Common myeloid progenitor, CD34-positive (primary cell): ENCODE data around the gene INTS15.

Experiments
- CTCF ChIA-PET: fragments of 350-600 bp; sonication (Branson Sonifier 250); formaldehyde crosslinking; loops from one replicate; lab custom pipeline; 2021; ENCODE audit warnings: antibody characterized with exemption; lab: Charles Lee
- POLR2A ChIA-PET: fragments of 350-600 bp; sonication (Branson Sonifier 250); formaldehyde crosslinking; loops from one replicate; lab custom pipeline; 2021; ENCODE audit warnings: antibody characterized with exemption; lab: Charles Lee
- DNase-seq, 3 donors: peaks; one replicate each; pipeline versions ENCODE4 v3.0.0 to v3.0.0-alpha.2; 2013
- H3K27ac ChIP-seq, 2 experiments: 1 replicate in 1 of 2; 2 replicates in 1 of 2; pipeline ENCODE4 v1.7.0; 2013; ENCODE audit warnings: inconsistent platforms in 2 of 2, low read length in 2 of 2, mild to moderate bottlenecking in 2 of 2, low read depth in 1 of 2, moderate library complexity in 1 of 2; ENCODE audit not compliant: severe bottlenecking in 2 of 2, insufficient read depth in 1 of 2, poor library complexity in 1 of 2
- H3K27me3 ChIP-seq, 5 experiments: replicated peaks in 2 of 5; 1 replicate in 3 of 5; 2 replicates in 2 of 5; pipeline versions ENCODE4 v1.6.1 to v1.7.0; 2013; ENCODE audit warnings: low read length in 4 of 5, mild to moderate bottlenecking in 2 of 5, moderate library complexity in 2 of 5, inconsistent platforms in 1 of 5; ENCODE audit not compliant: insufficient read depth in 5 of 5, control insufficient read depth in 4 of 5
- H3K36me3 ChIP-seq, 4 experiments: 1 replicate in 2 of 4; 2 replicates in 2 of 4; pipeline versions ENCODE4 v1.6.1 to v1.7.0; 2013; ENCODE audit warnings: low read length in 3 of 4, control low read depth in 1 of 4, mild to moderate bottlenecking in 1 of 4; ENCODE audit not compliant: control insufficient read depth in 4 of 4, insufficient read depth in 4 of 4
- H3K4me1 ChIP-seq, 4 experiments: 1 replicate in 3 of 4; 2 replicates in 1 of 4; pipeline versions ENCODE4 v1.6.1 to v1.7.1; 2013; ENCODE audit warnings: low read length in 3 of 4, mild to moderate bottlenecking in 3 of 4, control low read depth in 1 of 4, inconsistent platforms in 1 of 4, moderate library complexity in 1 of 4; ENCODE audit not compliant: control insufficient read depth in 4 of 4, insufficient read depth in 4 of 4; ENCODE audit errors: control extremely low read depth in 1 of 4
- H3K4me3 ChIP-seq, 7 experiments: 1 replicate in 4 of 7; 2 replicates in 3 of 7; pipeline versions ENCODE4 v1.5.1 to v1.7.0; 2013; ENCODE audit warnings: mild to moderate bottlenecking in 7 of 7, low read length in 6 of 7, moderate library complexity in 6 of 7, inconsistent platforms in 2 of 7, low read depth in 2 of 7, control low read depth in 1 of 7; ENCODE audit not compliant: insufficient read depth in 4 of 7, control insufficient read depth in 1 of 7; ENCODE audit errors: extremely low read depth in 1 of 7
- H3K9me3 ChIP-seq, 5 experiments: 1 replicate in 4 of 5; 2 replicates in 1 of 5; pipeline versions ENCODE4 v1.6.1 to v1.7.1; 2013; ENCODE audit warnings: low read length in 4 of 5, mild to moderate bottlenecking in 2 of 5, inconsistent platforms in 1 of 5, low read depth in 1 of 5, moderate library complexity in 1 of 5; ENCODE audit not compliant: control insufficient read depth in 4 of 5, insufficient read depth in 2 of 5; ENCODE audit errors: control extremely low read depth in 1 of 5
- WGBS: methylation state at CpG from one replicate; pipeline ENCODE4 v1.1.5; 2013; ENCODE audit not compliant: insufficient coverage; 5-methylcytosine and 5-hydroxymethylcytosine counted together

INTS15 gene

DNA sequence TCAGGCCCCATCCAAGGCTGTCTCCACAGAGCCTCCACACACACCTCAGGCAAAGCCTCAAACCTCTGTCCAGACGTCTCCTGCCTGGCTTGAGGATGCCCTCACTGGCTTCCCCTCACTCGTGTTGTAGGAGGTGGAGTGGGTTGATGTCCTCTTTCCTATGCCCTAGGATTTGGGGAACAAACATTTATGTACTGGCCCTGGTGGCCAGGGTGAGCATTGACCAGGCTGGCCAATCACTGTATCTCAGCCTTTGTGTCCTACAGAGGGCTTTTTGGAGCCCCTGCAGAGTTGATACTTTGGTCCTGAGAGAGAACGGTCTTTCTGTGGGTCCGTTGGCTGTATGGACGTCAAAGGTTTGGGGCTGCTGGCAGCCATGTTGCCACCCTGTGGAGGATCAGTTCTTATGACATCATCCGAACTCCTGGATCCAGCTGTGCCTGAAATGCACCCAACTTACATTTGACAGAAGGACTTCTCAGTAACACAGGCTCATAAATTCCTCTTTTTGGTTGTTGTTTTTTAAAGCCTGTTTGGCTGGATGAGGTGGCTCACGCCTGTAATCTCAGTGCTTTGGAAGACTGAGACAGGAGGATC, 36.3 kb upstream of the INTS15 start:
- peaks cover 0 to 2% (median 0%) of the 10 kb centered on the region in 5 experiments for H3K27me3 ChIP-seq
- ChIA-PET POLR2A (no interaction called here), CTCF (interaction anchor here (0.8 to 4.7 kb wide), 3 partner anchors 9 to 39 kb away, joined by 3 to 28 read pairs (median 8); no protein-coding TSS in a partner anchor)
- DNase-seq: no peak
- H3K27ac ChIP-seq: no peak overlapping the region
- no peaks in the 10 kb centered on the region for H3K4me1 ChIP-seq
- H3K9me3 ChIP-seq: no peaks in the 10 kb centered on the region
- no peaks in the 10 kb centered on the region for H3K36me3 ChIP-seq
- WGBS: 96% methylated on average over 5 of the region's 7 CpGs
- no peak overlapping the region for H3K4me3 ChIP-seq

DNA sequence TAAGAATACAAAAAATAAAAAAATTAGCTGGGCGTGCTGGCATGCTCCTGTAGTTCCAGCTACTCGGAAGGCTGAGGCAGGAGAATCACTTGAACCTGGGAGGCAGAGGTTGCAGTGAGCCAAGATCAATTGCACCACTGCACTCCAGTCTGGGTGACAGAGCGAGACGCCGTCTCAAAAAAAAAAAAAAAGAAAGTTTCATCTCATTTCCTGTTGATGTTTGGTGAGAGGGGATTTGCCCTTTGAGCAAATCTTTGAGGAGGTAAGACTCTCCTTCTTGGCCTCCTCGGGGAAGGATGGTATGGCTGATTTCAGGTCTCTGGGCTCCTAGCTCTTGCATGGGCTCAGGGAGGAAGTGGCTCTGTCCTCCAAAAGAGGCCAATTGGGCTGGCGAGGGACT, 35.0 kb upstream of the INTS15 start:
- CTCF ChIA-PET: interaction anchor here (1.0 to 4.7 kb wide), 4 partner anchors 15 to 40 kb away, joined by 3 to 28 read pairs (median 8); no protein-coding TSS in a partner anchor
- POLR2A ChIA-PET: interaction anchor here (0.9 kb wide), 1 partner anchor 21 kb away, joined by 6 read pairs; no protein-coding TSS in a partner anchor
- peaks cover 0 to 2% (median 0%) of the 10 kb centered on the region in 5 experiments for H3K27me3 ChIP-seq
- no peak overlapping the region for H3K4me3 ChIP-seq
- no peaks in the 10 kb centered on the region for H3K9me3 ChIP-seq
- DNase-seq: no peak
- H3K36me3 ChIP-seq: no peaks in the 10 kb centered on the region
- WGBS: 90% methylated on average over 3 of the region's 7 CpGs
- no peak overlapping the region for H3K27ac ChIP-seq
- H3K4me1 ChIP-seq: no peaks in the 10 kb centered on the region

DNA sequence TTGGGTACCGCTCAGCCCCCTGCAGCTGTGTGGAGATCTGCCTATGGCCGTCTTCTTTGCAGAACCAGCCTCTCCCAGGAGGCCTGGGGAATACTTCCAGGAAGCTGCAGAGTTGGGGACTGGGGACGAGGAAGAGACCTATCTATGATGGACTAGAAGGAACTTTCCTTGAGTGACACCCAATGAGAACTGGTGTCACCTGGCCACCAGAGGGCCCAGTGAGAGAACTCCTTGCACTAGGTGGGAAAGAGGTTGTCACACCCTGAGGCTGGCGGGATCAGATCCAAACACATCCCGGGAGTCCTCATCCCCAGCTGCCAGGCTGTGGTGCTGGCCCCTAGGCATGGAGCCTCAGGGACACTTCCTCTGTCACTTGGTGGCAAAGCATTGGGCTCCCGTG, 33.6 kb upstream of the INTS15 start:
- H3K9me3 ChIP-seq: no peaks in the 10 kb centered on the region
- H3K4me1 ChIP-seq: no peaks in the 10 kb centered on the region
- H3K27me3 ChIP-seq: peaks cover 0 to 2% (median 0%) of the 10 kb centered on the region in 5 experiments
- no peak for DNase-seq
- H3K36me3 ChIP-seq: no peaks in the 10 kb centered on the region
- CTCF ChIA-PET: interaction anchor here (2.2 to 4.7 kb wide), 2 partner anchors 20 to 41 kb away, joined by 7 to 28 read pairs; no protein-coding TSS in a partner anchor
- no peak overlapping the region for H3K4me3 ChIP-seq
- no peak overlapping the region for H3K27ac ChIP-seq
- 89% methylated on average over 5 of the region's 6 CpGs for WGBS
- POLR2A ChIA-PET: no interaction called here

DNA sequence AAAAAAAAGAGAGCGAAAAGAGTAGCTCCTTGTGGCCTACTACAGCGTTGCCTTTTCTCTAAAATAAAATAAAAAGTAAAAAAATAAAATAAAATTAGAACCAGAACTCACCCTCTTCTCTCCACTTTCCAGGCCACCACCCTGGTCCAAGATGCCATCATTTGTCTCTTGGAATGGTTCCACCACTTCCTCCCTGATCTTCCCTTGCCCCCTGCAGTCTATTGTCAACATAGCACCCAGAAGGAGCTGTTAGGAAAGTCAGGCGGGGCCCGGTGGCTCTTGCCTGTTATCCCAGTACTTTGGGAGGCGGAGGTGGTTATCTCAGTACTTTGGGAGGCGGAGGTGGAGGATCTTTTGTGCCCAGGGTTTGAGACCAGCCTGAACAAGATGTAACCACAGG, 31.0 kb upstream of the INTS15 start:
- POLR2A ChIA-PET: interaction anchor here (0.6 to 1.4 kb wide), 3 partner anchors 35 to 51 kb away, joined by 3 to 4 read pairs (median 3); no protein-coding TSS in a partner anchor
- CTCF ChIA-PET: interaction anchor here (0.6 to 4.6 kb wide), 14 partner anchors 9 to 513 kb away, joined by 3 to 31 read pairs (median 4); no protein-coding TSS in a partner anchor
- Histone ChIP-seq H3K4me3 (no peak overlapping the region), H3K27ac (no peak overlapping the region), H3K36me3 (no peaks in the 10 kb centered on the region), H3K9me3 (no peaks in the 10 kb centered on the region), H3K4me1 (no peaks in the 10 kb centered on the region), H3K27me3 (no peaks in the 10 kb centered on the region)
- peak; percentile 66 to 69 (median 66) for DNase-seq
- 19% methylated on average over 3 of the region's 6 CpGs for WGBS

DNA sequence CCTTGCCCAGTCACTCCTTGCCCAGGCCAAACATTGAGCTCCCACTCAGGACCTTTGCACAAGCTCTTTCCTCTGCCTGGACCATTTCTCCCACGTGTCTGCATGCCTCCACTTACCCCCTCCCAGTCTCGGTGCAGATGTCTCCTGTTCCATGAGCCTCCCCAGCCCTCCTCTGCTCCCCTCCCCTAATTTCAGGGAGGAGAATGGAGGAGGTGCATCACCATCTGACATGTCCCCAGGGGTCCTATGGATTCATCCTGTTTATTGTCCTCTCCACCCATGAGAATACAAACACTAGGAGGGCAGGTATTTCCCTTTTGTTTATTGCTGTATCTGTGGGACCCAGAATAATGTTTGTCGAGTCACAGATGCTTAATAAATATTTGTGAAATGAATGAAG, 29.9 kb upstream of the INTS15 start:
- no peak for DNase-seq
- CTCF ChIA-PET: interaction anchor here (0.8 to 4.6 kb wide), 6 partner anchors 11 to 503 kb away, joined by 3 to 31 read pairs (median 6); no protein-coding TSS in a partner anchor
- POLR2A ChIA-PET: interaction anchor here (1.4 kb wide), 1 partner anchor 44 kb away, joined by 4 read pairs; no protein-coding TSS in a partner anchor
- no CpG with 5 or more reads among the region's 3 CpGs for whole genome bisulfite sequencing
- H3K27me3 ChIP-seq: no peaks in the 10 kb centered on the region
- no peaks in the 10 kb centered on the region for H3K36me3 ChIP-seq
- H3K9me3 ChIP-seq: no peaks in the 10 kb centered on the region
- H3K27ac ChIP-seq: no peak overlapping the region
- H3K4me3 ChIP-seq: no peak overlapping the region
- H3K4me1 ChIP-seq: no peaks in the 10 kb centered on the region

DNA sequence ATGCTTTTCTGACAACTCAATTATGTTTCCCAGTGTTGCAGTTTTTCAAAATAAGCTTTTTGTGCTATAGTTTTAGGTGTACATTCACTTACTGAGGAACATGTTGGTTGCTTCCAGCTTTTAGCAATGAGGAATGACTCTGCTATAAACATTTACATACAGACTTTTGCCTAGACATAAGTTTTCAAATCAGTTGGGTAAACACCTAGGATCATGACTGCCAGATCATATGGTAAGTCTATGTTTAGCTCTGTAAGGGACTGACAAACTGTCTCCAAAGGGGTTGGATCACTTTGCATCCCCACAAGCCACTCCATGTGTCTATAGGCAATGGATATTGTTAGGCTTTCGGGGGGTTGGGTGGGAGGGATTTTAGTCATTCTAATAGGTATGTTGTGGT, 27.7 kb upstream of the INTS15 start:
- H3K4me1 ChIP-seq: no peaks in the 10 kb centered on the region
- ChIA-PET CTCF (interaction anchor here (4.6 kb wide), 1 partner anchor 14 kb away, joined by 31 read pairs; no protein-coding TSS in a partner anchor), POLR2A (interaction anchor here (1.1 kb wide), 1 partner anchor 13 kb away, joined by 3 read pairs; no protein-coding TSS in a partner anchor)
- H3K9me3 ChIP-seq: no peaks in the 10 kb centered on the region
- DNase-seq: no peak
- no peak overlapping the region for H3K27ac ChIP-seq
- H3K36me3 ChIP-seq: no peaks in the 10 kb centered on the region
- H3K4me3 ChIP-seq: no peak overlapping the region
- no peaks in the 10 kb centered on the region for H3K27me3 ChIP-seq
- no CpG with 5 or more reads among the region's 1 CpG for WGBS
